Raji (cell line): ENCODE measurements around the gene PTGFRN.

Experiments
- POLR2A ChIP-seq: IDR thresholded peaks from 2 replicates; pipeline ENCODE4 v1.6.1; 2011; ENCODE audit warnings: low read depth, low read length, control low read depth; ENCODE audit not compliant: insufficient read depth

Gene PTGFRN

DNA sequence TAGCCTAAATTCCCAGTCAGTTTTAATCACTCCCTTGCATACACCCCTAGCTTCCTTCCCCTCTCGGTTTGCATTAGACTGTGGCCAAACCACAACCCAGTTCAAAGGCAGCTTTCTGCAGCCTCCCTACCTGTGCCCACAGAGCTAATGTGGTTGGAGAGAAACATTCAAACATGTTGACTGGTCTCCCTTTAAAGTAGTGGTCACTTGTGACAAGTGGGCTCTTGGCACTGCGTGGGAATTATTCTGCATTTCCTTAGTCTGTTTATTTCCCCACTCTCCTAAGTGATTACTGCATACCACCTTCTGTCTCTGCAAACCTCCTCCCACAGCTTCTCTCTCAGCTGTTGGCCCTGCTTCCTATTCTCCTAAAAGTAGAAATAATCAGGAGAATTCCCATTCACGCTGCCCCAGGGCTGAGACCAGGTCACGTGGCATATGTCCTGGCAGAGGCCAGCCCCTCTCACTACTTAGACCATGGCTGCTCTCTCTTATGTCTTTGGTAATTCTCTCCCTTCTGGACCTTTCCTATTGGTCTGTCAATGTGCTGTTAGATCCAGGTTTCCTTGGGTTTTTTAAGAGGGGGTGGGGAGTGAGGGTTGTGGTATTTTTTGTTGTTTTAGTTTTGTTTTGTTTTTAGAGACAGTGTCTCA, 53.4 kb downstream of the PTGFRN start:
- no peak for TF ChIP-seq POLR2A

DNA sequence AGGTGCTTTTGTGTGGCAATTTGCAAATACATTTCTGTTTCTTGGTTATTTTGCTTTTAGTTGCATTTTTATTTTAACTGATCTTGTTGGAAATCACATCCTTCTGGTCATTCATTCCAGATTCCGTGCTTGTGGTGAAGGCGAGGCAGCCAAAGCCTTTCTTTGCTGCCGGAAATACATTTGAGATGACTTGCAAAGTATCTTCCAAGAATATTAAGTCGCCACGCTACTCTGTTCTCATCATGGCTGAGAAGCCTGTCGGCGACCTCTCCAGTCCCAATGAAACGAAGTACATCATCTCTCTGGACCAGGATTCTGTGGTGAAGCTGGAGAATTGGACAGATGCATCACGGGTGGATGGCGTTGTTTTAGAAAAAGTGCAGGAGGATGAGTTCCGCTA, 57.1 kb downstream of the PTGFRN start:
- TF ChIP-seq POLR2A: no peak

DNA sequence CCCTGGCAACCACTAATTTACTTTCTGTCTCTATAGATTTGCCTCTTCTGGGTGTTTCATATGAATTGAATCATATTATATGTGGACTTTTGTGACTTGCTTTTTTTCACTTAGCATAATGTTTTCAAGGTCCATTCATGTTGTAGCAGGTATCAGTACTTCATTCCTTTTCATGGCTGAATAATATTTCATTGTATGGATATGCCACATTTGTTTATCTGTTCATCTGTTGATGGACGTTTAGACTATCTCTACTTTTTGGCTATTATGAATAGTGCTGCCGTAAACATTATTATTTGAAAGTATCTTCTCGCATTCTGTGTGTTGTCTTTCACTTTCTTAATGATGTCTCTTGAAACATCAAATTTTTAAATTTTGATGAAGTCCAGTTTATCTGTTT, 59.0 kb downstream of the PTGFRN start:
- TF ChIP-seq POLR2A: no peak

DNA sequence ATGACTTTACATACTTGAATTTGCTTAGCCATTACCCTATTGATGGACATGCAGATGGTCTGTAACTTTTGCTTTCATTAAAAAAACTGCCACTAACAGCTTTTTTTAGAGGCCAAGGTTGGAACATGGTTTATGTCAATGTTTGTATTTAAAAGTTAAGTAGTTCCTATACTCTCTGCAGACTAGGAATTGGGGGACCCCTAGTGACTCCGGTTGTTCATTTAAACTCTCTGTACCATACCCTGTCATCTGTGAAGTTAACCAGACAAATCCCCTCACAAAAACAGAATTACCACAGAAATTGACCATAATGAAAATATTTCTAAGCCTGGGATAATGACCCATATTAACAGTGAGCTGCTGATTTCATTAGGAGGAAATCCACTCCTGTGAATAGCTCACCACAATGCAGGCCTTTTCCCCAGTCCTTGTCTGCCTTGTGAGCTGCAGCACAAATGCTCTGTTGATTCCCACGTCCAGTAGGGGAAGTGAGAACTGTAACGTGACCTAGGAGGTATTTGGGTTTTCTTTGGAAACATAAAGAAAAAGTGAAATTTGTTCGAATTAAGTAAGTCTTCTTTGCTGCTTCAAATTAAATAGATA, 61.6 kb downstream of the PTGFRN start:
- TF ChIP-seq POLR2A: no peak

DNA sequence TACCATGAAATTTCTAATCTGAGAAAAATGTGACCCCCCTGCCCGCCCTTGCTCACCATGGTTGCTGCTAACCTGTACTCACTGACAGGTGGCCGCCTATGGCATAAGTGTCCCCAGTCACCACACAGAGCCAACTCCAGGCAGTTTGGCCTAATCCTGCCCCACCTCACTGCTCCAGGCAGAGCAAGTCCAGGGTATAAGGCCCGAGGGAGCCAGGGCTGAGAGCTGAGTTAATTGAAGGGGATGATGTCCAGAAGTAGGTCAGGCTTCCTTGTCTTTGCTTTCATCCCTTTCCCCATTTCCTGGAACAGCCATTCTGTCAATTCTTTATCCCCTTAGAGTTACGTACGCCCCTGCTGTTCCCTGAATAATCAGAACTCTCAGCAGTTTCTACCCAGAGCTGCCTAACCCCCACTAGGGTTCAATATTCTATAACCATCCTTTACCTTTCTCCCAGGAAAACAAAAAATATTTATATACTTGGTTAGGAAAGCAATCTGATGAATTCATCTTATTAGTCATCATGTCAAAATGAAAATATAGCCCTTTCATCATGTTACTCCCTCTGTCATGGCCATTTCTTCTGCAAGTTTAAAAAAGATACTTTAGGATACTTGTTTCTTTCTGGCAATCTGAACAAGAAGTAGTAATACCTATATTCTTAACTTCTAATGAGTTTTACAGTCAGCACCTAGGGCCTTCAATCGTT, 62.4 kb downstream of the PTGFRN start:
- no peak for TF ChIP-seq POLR2A

DNA sequence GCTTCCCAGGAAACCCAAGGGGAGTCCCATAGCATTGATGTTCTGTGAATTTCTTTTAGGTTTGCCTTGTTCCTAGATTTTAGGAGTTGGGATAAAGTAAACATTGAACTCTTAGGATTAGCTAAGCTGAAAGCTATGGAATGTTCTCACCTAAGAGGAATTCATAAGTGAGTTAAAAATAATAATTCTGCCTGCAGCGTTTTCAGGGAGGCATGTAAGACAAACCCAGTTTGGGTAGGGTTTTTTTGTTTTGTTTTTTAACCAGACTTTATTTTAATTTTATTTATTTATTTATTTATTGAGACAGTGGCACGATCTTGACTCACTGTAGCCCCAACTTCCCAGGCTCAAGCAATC, 62.9 kb downstream of the PTGFRN start:
- no peak for TF ChIP-seq POLR2A

DNA sequence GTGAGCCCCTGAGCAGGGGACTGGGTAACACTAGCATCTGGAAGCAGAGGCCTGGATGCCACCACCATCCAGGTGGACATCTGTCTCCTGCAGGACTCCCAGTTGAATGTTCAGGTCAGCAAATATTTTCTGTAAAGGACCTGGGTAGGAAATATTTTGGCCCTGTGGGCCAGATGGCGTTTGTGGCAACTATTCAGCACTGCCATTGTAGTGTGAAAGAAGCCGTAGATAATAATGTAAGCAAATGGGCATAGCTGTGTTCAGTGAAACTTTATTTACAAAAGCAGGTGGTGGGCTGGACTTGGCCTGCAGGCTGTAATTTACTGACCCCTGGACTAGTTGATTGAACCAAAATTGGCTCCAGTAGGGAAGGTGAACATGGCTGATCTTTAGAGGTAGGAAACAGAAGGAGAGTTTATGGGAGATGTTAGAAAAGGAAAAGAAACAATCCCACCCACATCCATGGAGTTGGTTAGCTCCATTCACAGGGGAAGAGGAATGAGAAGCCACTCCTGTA, 71.9 kb downstream of the PTGFRN start:
- no peak for TF ChIP-seq POLR2A

DNA sequence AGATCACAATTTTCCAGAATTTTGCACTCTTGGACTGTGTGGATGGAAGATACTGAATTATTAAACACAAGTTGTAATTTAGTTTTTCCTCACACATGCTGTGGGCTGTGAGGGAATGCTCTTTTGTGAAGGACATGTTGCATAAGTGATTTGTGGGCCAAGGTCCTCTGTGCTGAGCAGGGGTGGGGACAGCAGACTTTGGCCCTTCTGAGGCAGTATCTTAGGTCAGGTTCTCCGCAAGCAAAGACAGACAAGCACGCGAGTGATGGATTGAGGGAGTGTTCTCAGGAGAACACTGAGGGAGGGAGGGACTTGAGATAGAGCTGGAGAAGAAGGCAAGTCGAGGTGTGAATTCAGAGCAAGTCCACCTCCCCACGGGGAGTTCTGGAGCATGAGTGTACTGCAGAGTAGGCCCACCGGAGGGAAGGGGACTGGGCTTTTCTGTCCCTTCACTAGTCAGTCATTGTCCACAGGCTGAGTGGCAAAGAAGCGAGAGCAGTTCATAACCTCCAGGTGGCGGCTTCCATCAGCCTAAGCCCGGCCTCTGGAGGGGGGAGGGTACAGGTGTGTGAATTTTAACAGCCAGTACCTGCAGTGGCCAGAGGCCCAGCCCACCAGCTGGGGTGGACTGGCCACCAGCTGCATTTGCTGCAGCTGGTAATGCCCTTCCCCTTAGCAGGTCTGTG, 72.7 kb downstream of the PTGFRN start:
- TF ChIP-seq POLR2A: no peak

DNA sequence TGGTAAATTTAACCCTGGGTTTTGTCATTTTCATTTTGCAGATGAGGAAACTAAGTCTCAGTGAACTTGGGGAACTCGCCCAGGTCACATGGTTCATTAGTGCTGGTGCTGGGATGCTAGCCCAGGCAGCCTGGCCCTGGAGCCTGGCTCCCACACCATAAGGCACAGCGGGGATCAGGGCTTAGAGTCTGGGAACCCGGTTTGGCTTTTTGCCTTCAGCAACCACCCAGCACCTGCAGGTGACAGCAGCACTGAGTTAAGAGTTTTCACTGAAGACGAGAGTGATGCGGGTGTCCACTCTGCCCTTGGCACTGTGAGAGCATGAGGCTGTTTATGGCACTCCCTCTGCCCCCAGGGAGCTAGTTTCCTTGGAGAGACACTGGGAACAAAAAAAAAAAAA, 73.4 kb downstream of the PTGFRN start:
- no peak for TF ChIP-seq POLR2A

DNA sequence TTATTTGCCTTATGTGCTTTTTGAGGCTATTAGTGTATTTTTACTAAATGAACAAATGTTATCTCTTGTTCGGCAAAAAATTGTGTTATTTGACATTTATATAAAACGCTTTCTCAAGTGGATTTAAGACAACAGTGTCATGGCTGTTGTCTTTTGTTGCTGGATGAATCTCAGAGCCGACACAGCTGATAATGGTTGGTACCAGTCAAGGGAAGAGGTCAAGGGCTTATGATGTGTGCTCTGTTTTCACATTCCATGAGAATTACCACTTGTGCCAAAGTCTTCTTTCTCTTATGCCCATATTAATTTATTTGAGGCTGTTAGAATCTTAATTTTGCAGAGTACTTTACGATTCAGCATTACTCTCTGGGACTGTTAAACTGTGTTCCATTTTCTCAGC, 74.0 kb downstream of the PTGFRN start:
- TF ChIP-seq POLR2A: no peak

DNA sequence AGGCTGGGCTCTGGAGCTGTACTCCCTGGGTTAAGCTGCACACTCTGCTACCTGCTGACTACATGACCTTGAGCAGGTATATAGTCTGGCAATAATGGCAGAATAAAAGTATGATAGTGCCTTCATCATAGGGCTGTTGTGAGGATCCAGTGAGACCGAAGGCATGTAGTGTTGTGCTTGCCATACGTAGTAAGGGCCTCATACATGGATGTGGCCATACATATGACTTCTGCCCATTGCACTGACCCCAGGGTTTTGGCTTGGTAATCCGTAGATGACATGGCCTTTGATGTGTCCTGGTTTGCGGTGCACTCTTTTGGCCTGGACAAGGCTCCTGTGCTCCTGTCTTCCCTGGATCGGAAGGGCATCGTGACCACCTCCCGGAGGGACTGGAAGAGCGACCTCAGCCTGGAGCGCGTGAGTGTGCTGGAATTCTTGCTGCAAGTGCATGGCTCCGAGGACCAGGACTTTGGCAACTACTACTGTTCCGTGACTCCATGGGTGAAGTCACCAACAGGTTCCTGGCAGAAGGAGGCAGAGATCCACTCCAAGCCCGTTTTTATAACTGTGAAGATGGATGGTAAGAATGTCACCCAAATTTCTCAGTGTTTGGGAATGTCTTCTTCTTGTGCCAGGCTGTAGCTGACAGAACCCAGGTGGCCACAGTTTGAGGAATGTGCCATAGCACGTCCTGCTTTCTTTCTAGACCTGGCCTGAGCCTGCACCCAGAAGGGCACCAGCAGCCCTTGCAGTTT, 74.9 kb downstream of the PTGFRN start:
- no peak for TF ChIP-seq POLR2A

DNA sequence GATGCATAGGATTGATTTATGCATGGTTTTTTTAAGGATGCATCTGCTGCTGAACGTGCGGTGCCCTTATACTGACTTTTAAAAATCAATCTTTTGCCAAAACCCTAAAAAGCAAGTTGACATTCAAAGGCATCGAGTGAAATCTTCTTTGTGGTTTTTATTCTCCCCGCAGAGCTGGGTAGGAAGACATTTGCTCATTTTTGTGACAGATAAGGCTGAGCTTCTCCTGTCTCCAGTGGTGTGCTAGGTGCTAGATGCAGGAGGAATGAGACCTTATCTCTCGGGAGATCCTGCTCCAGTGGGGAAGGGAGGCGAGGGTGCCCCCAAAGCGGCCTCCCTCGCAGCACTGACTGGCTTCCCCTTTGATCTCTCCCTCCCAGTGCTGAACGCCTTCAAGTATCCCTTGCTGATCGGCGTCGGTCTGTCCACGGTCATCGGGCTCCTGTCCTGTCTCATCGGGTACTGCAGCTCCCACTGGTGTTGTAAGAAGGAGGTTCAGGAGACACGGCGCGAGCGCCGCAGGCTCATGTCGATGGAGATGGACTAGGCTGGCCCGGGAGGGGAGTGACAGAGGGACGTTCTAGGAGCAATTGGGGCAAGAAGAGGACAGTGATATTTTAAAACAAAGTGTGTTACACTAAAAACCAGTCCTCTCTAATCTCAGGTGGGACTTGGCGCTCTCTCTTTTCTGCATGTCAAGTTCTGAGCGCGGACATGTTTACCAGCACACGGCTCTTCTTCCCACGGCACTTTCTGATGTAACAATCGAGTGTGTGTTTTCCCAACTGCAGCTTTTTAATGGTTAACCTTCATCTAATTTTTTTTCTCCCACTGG, 76.9 kb downstream of the PTGFRN start:
- TF ChIP-seq POLR2A: no peak

DNA sequence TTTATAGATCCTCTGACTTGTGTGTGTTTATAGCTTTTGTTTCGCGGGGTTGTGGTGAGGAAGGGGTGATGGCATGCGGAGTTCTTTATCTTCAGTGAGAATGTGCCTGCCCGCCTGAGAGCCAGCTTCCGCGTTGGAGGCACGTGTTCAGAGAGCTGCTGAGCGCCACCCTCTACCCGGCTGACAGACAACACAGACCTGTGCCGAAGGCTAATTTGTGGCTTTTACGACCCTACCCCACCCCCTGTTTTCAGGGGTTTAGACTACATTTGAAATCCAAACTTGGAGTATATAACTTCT, 77.5 kb downstream of the PTGFRN start:
- TF ChIP-seq POLR2A: no peak

DNA sequence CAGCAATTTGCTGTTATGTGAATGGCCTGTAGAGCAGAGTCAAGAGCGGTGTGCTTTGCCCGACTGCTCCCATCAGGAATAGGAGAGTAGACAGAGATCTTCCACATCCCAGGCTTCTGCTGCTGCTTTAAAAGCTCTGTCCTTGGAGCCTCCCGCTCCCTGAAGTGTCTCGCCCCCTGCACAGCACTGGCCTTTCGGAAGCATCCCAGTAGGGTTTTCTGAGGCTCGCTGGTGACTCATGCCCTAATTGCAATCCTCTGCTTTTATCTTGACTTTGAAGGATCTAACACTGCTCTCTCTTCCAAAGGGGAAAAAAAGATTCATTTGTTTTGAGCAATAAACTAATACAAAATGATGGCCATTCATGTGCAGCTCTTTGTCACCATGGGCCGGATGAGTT, 78.5 kb downstream of the PTGFRN start:
- TF ChIP-seq POLR2A: no peak
